G401.6 (cell line): Measurements from ENCODE around the gene SFXN1.
"Not testable (repeated sequence)": the region's sequence is repeated elsewhere in the genome, so short reads cannot be mapped to it uniquely, and the experiment has no call there.

Source experiments
- FAIRE-seq: peaks from 2 replicates; lab custom pipeline; 2012; peaks lifted over from hg19 to GRCh38; lab: Jason Lieb, UNC

The SFXN1 gene

GRCh38 chr5:175494264-175495183 is 16.2 kb downstream of the SFXN1 start:
- FAIRE-seq, result no peak

- no peak for FAIRE-seq
Observed at GRCh38 chr5:175501759-175502158, 23.4 kb downstream of the SFXN1 start.

- FAIRE-seq, result not testable (repeated sequence)
Observed at GRCh38 chr5:175507671-175508070, 29.3 kb downstream of the SFXN1 start.

- no peak for FAIRE-seq
Observed at GRCh38 chr5:175508896-175509295, 30.5 kb downstream of the SFXN1 start.

GRCh38 chr5:175513297-175513696 is 34.9 kb downstream of the SFXN1 start:
- no peak for FAIRE-seq

GRCh38 chr5:175513726-175514125 is 35.4 kb downstream of the SFXN1 start:
- no peak for FAIRE-seq

GRCh38 chr5:175516933-175517823 is 38.8 kb downstream of the SFXN1 start:
- FAIRE-seq, result no peak

GRCh38 chr5:175517824-175518450 is 39.6 kb downstream of the SFXN1 start:
- no peak for FAIRE-seq

- FAIRE-seq, result no peak
Observed at GRCh38 chr5:175519006-175519405, 40.6 kb downstream of the SFXN1 start.

- FAIRE-seq, result no peak
Observed at GRCh38 chr5:175520321-175520720, 42.0 kb downstream of the SFXN1 start.

- no peak for FAIRE-seq
Observed at GRCh38 chr5:175520873-175521272, 42.5 kb downstream of the SFXN1 start.

GRCh38 chr5:175521313-175521833 is 43.0 kb downstream of the SFXN1 start:
- no peak for FAIRE-seq

- no peak for FAIRE-seq
Observed at GRCh38 chr5:175523292-175523691, 44.9 kb downstream of the SFXN1 start.

- no peak for FAIRE-seq
Observed at GRCh38 chr5:175524211-175524610, 45.9 kb downstream of the SFXN1 start.

GRCh38 chr5:175526691-175527090 is 48.3 kb downstream of the SFXN1 start:
- FAIRE-seq, result no peak

GRCh38 chr5:175531361-175531760 is 53.0 kb downstream of the SFXN1 start:
- no peak for FAIRE-seq

GRCh38 chr5:175534070-175534932 is 55.9 kb downstream of the SFXN1 start:
- FAIRE-seq, result no peak

- not testable (repeated sequence) for FAIRE-seq
Observed at GRCh38 chr5:175535331-175535730, 57.0 kb downstream of the SFXN1 start.

GRCh38 chr5:175535796-175536195 is 57.4 kb downstream of the SFXN1 start:
- FAIRE-seq, result no peak

- no peak for FAIRE-seq
Observed at GRCh38 chr5:175538576-175538975, 60.2 kb downstream of the SFXN1 start.

- FAIRE-seq, result no peak
Observed at GRCh38 chr5:175539936-175540335, 61.6 kb downstream of the SFXN1 start.
